ENCODE data around the gene RTKN2. TPM values are rescaled to one million over a fixed set of nuclear protein-coding genes. Genes with fewer than 3 reads are reported as not detected.

The RTKN2 gene
- total RNA-seq, 4 donors from 2014 or later: 0.11 to 0.42 (median 0.39) TPM; not detected in 1

- 87% methylated on average over 1 of the region's 1 CpG for WGBS
Measured at GRCh38 chr10:62189131-62189530, 79.5 kb downstream of the RTKN2 start.

GRCh38 chr10:62188021-62188616 lies 80.5 kb downstream of the RTKN2 start:
- TF ChIP-seq POLR2A (IDR thresholded peaks at IDR 0.05; ENCODE audit: low read depth): no peak
- TF ChIP-seq POLR2AphosphoS5 (IDR thresholded peaks at IDR 0.05): no peak
- no peak for TF ChIP-seq EP300 (IDR thresholded peaks at IDR 0.05)
- no peak for TF ChIP-seq CTCF (IDR thresholded peaks at IDR 0.05)
- DNase-seq (ENCODE audit: extremely low spot score): no peak
- WGBS: 94% methylated on average over 8 of the region's 8 CpGs
- H3K4me3 ChIP-seq: no peak overlapping the region
- no peaks in the 10 kb centered on the region for H3K4me1 ChIP-seq
- H3K9me3 ChIP-seq: no peaks in the 10 kb centered on the region
- H3K36me3 ChIP-seq: no peaks in the 10 kb centered on the region
- no peak overlapping the region for H3K27ac ChIP-seq (replicated peaks in 1 of 4)
- H3K27me3 ChIP-seq: no peaks in the 10 kb centered on the region
- intact Hi-C loops (cut with DNase I): no loop called here

More at GRCh38 chr10:62189131-62189530, 79.5 kb downstream of the RTKN2 start:
- H3K9me3 ChIP-seq: no peaks in the 10 kb centered on the region
- TF ChIP-seq CTCF (IDR thresholded peaks at IDR 0.05): no peak
- TF ChIP-seq POLR2AphosphoS5 (IDR thresholded peaks at IDR 0.05): no peak
- no peak for TF ChIP-seq EP300 (IDR thresholded peaks at IDR 0.05)
- no peak for TF ChIP-seq POLR2A (IDR thresholded peaks at IDR 0.05; ENCODE audit: low read depth)
- DNase-seq (ENCODE audit: extremely low spot score): no peak
- H3K4me1 ChIP-seq: no peaks in the 10 kb centered on the region
- H3K27me3 ChIP-seq: no peaks in the 10 kb centered on the region
- intact Hi-C loops (cut with DNase I): no loop called here
- no peak overlapping the region for H3K27ac ChIP-seq (replicated peaks in 1 of 4)
- no peaks in the 10 kb centered on the region for H3K36me3 ChIP-seq
- no peak overlapping the region for H3K4me3 ChIP-seq

- H3K4me1 ChIP-seq: no peaks in the 10 kb centered on the region
- no peak overlapping the region for H3K4me3 ChIP-seq
- DNase-seq (ENCODE audit: extremely low spot score): no peak
- no peak for TF ChIP-seq EP300 (IDR thresholded peaks at IDR 0.05)
- TF ChIP-seq CTCF (IDR thresholded peaks at IDR 0.05): no peak
- TF ChIP-seq POLR2A (IDR thresholded peaks at IDR 0.05; ENCODE audit: low read depth): no peak
- TF ChIP-seq POLR2AphosphoS5 (IDR thresholded peaks at IDR 0.05): no peak
- WGBS: 61% methylated on average over 2 of the region's 2 CpGs
- no peaks in the 10 kb centered on the region for H3K27me3 ChIP-seq
- H3K36me3 ChIP-seq: no peaks in the 10 kb centered on the region
- intact Hi-C loops (cut with DNase I): no loop called here
- no peaks in the 10 kb centered on the region for H3K9me3 ChIP-seq
- no peak overlapping the region for H3K27ac ChIP-seq (replicated peaks in 1 of 4)
Measured at GRCh38 chr10:62186999-62187675, 81.5 kb downstream of the RTKN2 start.

- TF ChIP-seq POLR2AphosphoS5 (IDR thresholded peaks at IDR 0.05) (no peak), POLR2A (IDR thresholded peaks at IDR 0.05; ENCODE audit: low read depth) (no peak), EP300 (IDR thresholded peaks at IDR 0.05) (no peak), CTCF (IDR thresholded peaks at IDR 0.05) (no peak)
- Histone ChIP-seq H3K4me3 (no peak overlapping the region), H3K4me1 (no peaks in the 10 kb centered on the region), H3K27ac (replicated peaks in 1 of 4) (no peak overlapping the region), H3K27me3 (no peaks in the 10 kb centered on the region), H3K36me3 (no peaks in the 10 kb centered on the region), H3K9me3 (no peaks in the 10 kb centered on the region)
- WGBS: 77% methylated on average over 11 of the region's 11 CpGs
- intact Hi-C loops (cut with DNase I): no loop called here
- DNase-seq (ENCODE audit: extremely low spot score): no peak
Measured at GRCh38 chr10:62185919-62186692, 82.5 kb downstream of the RTKN2 start.
